Cardiac muscle cell (in vitro differentiated cells and primary cell): ENCODE results near the gene CSF1. TPM values are rescaled to one million over a fixed set of nuclear protein-coding genes. Genes with fewer than 3 reads are reported as not detected.

Experiments
- DNase-seq, 2 donors: peaks; one replicate each; pipeline versions ENCODE4 v3.0.0 to v3.0.0-alpha.2; 2010 to 2017; ENCODE audit warnings: low read depth in 1 of 2, low spot score in 1 of 2
- H3K27ac ChIP-seq: fragments of 200-600 bp; sonication (generic); 2 replicates; pipeline ENCODE4 v1.5.1; 2016
- H3K27me3 ChIP-seq: fragments of 200-600 bp; sonication (generic); 2 replicates; pipeline ENCODE4 v1.6.0; 2016; ENCODE audit warnings: control low read depth
- H3K36me3 ChIP-seq: fragments of 200-600 bp; sonication (generic); 2 replicates; pipeline ENCODE4 v1.5.1; 2016; ENCODE audit warnings: control low read depth
- H3K4me1 ChIP-seq: fragments of 200-600 bp; sonication (generic); 2 replicates; pipeline ENCODE4 v1.8.1; 2017; ENCODE audit warnings: low read depth, mild to moderate bottlenecking, mixed run types
- H3K4me3 ChIP-seq: fragments of 200-600 bp; sonication (generic); 2 replicates; pipeline ENCODE4 v1.5.1; 2016; ENCODE audit warnings: mild to moderate bottlenecking
- H3K9me3 ChIP-seq: fragments of 200-600 bp; sonication (generic); 2 replicates; pipeline ENCODE4 v1.5.1; 2017; ENCODE audit warnings: low read depth, mild to moderate bottlenecking, control low read depth
- polyA plus RNA-seq: library from polyadenylated mRNA; unstranded; fragments of >200 nt; fragmentation: Nextera tagmentation; extraction: Ambion mirVana; gene quantifications from 2 replicates; pipeline ENCODE4 v1.2.1, GENCODE V29; 2016
- total RNA-seq: library from RNA; depleted of rRNA; stranded (reverse); fragments of >200 nt; gene quantifications from 2 replicates; pipeline ENCODE4 v1.2.3, GENCODE V29; 2016
- TF ChIP-seq, protein P1 (sequence below): IDR thresholded peaks from 2 replicates; pipeline ENCODE4 v1.5.1; 2012; ENCODE audit warnings: low read depth, mild to moderate bottlenecking, low read length

CSF1 gene
- total and polyA plus RNA-seq, 2 experiments from 2014 or later, result 4.9 to 5.7 TPM

DNA sequence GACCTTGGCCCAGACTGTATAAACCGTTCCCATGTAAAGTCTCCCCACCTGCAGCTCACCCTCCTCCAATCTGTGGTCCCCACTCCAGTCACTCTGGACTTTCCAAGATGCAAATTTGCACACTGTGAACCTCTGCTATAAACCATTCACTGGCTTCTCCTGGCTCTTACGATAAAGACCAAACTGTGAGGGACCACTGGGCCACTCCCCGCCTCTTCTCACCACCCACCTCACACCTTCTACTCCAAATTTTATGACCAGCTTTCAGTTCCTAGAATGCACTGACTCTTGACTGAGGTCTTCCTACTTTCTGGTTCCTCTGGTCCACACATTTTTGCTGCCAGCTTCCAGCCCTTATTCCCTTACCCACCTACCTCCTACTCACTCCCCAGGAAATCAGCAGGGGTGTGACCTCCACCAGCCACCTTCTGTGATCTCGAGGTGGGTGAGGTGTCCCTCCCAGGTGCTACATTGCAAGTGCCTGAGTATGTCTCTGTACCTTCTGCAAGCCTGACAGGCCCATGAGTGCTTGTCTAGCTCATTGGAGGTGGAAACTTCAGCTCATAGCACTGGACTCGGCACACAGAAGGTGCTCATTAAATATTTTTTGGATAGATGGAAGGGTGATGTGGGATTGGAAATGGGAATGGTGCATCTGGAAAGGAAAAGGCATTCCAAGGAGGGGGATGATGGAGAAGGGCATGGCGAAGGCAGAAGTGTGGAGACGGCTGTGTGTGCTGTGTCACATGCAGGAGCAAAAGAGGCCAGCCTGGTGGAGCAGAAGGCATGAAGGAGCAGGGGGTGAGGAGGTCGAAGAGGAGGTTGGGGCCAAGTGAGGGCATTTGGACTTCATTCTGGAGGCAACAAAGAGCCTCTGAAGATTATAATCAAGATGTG is 15.6 kb upstream of the CSF1 start:
- Histone ChIP-seq H3K36me3 (no peaks in the 10 kb centered on the region), H3K27me3 (no peaks in the 10 kb centered on the region), H3K4me1 (peaks cover 13% of the 10 kb centered on the region), H3K4me3 (no peak overlapping the region), H3K27ac (no peak overlapping the region), H3K9me3 (no peaks in the 10 kb centered on the region)
- TF ChIP-seq, protein P1, sequence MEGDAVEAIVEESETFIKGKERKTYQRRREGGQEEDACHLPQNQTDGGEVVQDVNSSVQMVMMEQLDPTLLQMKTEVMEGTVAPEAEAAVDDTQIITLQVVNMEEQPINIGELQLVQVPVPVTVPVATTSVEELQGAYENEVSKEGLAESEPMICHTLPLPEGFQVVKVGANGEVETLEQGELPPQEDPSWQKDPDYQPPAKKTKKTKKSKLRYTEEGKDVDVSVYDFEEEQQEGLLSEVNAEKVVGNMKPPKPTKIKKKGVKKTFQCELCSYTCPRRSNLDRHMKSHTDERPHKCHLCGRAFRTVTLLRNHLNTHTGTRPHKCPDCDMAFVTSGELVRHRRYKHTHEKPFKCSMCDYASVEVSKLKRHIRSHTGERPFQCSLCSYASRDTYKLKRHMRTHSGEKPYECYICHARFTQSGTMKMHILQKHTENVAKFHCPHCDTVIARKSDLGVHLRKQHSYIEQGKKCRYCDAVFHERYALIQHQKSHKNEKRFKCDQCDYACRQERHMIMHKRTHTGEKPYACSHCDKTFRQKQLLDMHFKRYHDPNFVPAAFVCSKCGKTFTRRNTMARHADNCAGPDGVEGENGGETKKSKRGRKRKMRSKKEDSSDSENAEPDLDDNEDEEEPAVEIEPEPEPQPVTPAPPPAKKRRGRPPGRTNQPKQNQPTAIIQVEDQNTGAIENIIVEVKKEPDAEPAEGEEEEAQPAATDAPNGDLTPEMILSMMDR, result no peak
- no peak for DNase-seq

DNA sequence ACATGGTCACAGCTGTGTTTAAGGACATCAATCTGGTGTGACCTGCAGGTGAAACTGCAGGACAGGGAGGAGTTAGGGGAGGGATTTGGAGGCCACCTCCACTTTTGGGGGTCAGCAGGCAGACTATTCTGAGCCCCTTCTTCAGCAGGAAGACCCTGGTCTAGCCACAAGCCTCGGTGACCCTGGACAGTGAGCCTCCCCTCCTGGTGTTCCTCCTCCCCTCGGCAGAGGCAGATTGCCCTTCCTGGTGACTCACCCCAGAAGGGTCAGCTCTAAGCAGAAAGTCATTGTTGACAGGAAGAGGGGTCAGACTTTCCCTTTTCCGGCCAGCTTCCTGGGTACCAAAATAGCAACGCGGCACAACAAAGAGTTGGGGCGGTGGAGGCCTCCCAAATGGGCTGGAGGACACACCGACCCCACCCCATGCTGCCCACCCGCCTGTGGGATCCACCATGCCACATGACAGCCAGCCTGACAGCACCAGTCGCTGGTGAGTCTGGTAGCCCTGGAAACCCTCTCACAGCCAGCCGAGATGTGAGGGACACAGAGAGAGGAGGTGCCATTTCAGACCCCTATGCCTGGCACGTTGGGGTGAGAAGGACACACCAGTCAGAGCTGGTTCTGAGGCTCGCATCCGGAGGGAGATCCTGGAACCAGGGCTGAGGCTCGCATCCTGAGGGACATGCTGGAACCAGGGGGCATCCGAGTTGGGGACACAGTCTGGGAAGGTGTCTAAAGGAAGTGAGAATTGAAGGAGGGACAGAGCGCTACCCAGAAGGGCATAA is 14.7 kb upstream of the CSF1 start:
- TF ChIP-seq, protein P1, result no peak
- DNase-seq, result peak in 1 of 2 donors; percentile 76
- Histone ChIP-seq H3K27ac (no peak overlapping the region), H3K27me3 (no peaks in the 10 kb centered on the region), H3K9me3 (no peaks in the 10 kb centered on the region), H3K4me3 (no peak overlapping the region), H3K4me1 (peaks cover 5% of the 10 kb centered on the region), H3K36me3 (no peaks in the 10 kb centered on the region)

DNA sequence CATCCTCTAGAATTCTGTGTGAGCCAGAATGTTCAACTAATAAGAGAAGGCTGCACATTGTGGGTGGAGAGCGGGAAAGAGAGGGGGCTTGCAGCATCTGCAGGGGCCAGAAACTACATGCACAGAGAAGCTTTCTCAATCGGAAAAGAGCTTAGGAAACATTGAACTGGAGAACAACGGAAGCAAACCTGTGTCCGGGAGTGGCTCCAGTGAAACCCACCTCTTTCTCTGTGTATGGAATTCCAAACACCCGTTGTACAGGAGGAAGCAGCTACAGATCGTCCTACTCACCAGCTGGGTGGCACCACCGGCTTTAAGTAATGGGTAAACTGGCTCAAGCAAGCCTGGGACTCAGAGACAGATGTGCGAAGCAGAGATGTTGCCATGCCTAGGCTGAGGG is 14.0 kb upstream of the CSF1 start:
- H3K27me3 ChIP-seq, result no peaks in the 10 kb centered on the region
- DNase-seq, result no peak
- H3K4me1 ChIP-seq, result no peaks in the 10 kb centered on the region
- H3K4me3 ChIP-seq, result no peak overlapping the region
- no peak overlapping the region for H3K27ac ChIP-seq
- no peaks in the 10 kb centered on the region for H3K36me3 ChIP-seq
- H3K9me3 ChIP-seq, result no peaks in the 10 kb centered on the region
- TF ChIP-seq, protein P1, result no peak

DNA sequence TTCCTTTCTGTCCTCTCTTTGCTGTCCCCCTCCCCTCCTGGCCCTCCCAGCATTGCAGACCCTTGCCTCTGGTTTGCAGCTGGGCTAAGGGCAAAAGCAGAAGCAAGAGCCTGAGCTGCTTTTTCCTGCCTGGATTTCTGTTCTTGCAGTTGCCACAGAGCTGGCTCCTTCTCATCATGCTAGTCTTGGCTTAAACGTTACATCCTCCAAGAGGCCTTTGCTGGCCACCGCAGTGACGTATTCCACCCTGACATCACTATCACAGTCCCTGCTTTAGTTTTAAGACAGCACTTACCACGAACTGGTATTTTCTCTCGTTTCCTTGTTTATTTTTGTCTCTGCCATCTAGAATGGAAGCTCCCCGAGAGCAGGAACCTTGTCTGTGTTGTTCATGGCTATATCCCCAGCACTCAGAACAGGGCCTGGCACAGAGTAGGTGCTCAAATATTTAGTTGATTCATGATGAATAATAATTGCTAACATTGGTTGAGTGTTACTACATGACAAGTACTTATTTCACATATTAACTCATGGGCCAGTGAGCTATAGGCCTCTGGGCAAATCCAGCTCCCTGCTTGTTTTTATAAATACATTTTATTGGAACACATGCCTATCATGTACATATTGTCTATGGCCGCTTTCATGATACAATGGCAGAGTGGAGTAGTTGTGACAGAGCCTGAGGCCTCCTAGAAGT is 13.2 kb upstream of the CSF1 start:
- TF ChIP-seq, protein P1, result no peak
- Histone ChIP-seq H3K9me3 (no peaks in the 10 kb centered on the region), H3K36me3 (no peaks in the 10 kb centered on the region), H3K27me3 (no peaks in the 10 kb centered on the region), H3K27ac (no peak overlapping the region), H3K4me1 (no peaks in the 10 kb centered on the region), H3K4me3 (no peak overlapping the region)
- no peak for DNase-seq

DNA sequence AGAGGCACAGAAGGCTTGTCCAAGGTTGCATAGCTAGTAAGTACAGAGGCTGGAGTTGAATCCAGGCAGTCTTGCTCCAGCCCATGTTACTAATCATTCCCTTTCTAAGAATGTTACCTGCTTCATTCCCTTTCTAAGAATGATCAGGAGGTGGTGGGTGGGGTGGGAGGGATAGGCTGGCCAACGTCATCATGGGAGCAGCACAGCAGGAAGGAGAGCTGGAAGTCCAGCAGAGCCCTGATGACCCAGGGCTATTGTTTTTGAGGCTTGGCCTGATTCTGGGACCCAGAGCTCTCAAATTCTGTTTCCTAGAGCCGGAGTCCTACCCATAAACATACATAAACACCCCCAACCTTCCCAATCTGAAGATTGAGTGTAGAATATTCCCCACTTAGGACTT is 11.8 kb upstream of the CSF1 start:
- TF ChIP-seq, protein P1, result no peak
- Histone ChIP-seq H3K27me3 (no peaks in the 10 kb centered on the region), H3K4me1 (no peaks in the 10 kb centered on the region), H3K36me3 (no peaks in the 10 kb centered on the region), H3K9me3 (no peaks in the 10 kb centered on the region), H3K27ac (no peak overlapping the region), H3K4me3 (no peak overlapping the region)
- DNase-seq, result no peak
